ENCODE results near the gene NARS2.

- TF ChIP-seq CTCF (IDR thresholded peaks at IDR 0.05), result no peak
- no peak for TF ChIP-seq POLR2A (IDR thresholded peaks at IDR 0.05)
- TF ChIP-seq POLR2AphosphoS5 (IDR thresholded peaks at IDR 0.05), result no peak
- no peak for TF ChIP-seq EP300 (IDR thresholded peaks at IDR 0.05)
Observed at GRCh38 chr11:78470861-78471442, 103.7 kb downstream of the NARS2 start.
